Omental fat pad (tissue), 4 donors: ENCODE measurements around the gene NFIA. TPM values are rescaled to one million over a fixed set of nuclear protein-coding genes. Genes with fewer than 3 reads are reported as not detected.
"Not testable (repeated sequence)": the region's sequence is repeated elsewhere in the genome, so short reads cannot be mapped to it uniquely, and the experiment has no call there.

Experiments
- ATAC-seq: fragments of 150-250 bp; one replicate; pipeline ENCODE4 v1.9.1; 2016; ENCODE audit warnings: mild to moderate bottlenecking, moderate library complexity; ENCODE audit not compliant: low FRiP score
- DNase-seq: peaks from one replicate; pipeline ENCODE4 v3.0.0-alpha.2; 2019; ENCODE audit warnings: low spot score
- CTCF ChIP-seq, 3 donors: fragments of 450-650 bp; IDR thresholded peaks; one replicate each; pipeline ENCODE4 v1.5.1; 2016 to 2017; ENCODE audit warnings: antibody characterized with exemption in 3 of 3, mild to moderate bottlenecking in 3 of 3, moderate library complexity in 2 of 3
- total RNA-seq, 4 donors: library from RNA; depleted of rRNA; stranded (reverse); fragments of >200 nt; gene quantifications; one replicate each; pipeline ENCODE4 v1.1.0, GENCODE V29; 2016

The NFIA gene
- total RNA-seq, 4 donors from 2014 or later, result 61.1 to 159 (median 77.5) TPM

GRCh38 chr1:61122389-61122788, 40.0 kb downstream of the NFIA start:
- ATAC-seq, result no peak
- TF ChIP-seq CTCF (IDR thresholded peaks at IDR 0.05), result no peak
- no peak for DNase-seq

- DNase-seq (no peak), ATAC-seq (no peak)
- TF ChIP-seq CTCF (IDR thresholded peaks at IDR 0.05), result no peak
Observed at GRCh38 chr1:61123326-61123725, 41.0 kb downstream of the NFIA start.

- ATAC-seq (no peak), DNase-seq (no peak)
Observed at GRCh38 chr1:61124078-61124477, 41.7 kb downstream of the NFIA start.

GRCh38 chr1:61124696-61125095, 42.3 kb downstream of the NFIA start:
- ATAC-seq, result no peak
- no peak for TF ChIP-seq CTCF (IDR thresholded peaks at IDR 0.05)
- DNase-seq, result no peak

More at GRCh38 chr1:61124078-61124477, 41.7 kb downstream of the NFIA start:
- no peak for TF ChIP-seq CTCF (IDR thresholded peaks at IDR 0.05)

GRCh38 chr1:61125263-61125662, 42.9 kb downstream of the NFIA start:
- ATAC-seq, result no peak
- no peak for TF ChIP-seq CTCF (IDR thresholded peaks at IDR 0.05)
- DNase-seq, result no peak

GRCh38 chr1:61125895-61126294, 43.5 kb downstream of the NFIA start:
- DNase-seq (no peak), ATAC-seq (no peak)
- no peak for TF ChIP-seq CTCF (IDR thresholded peaks at IDR 0.05)

GRCh38 chr1:61126843-61127242, 44.5 kb downstream of the NFIA start:
- not testable (repeated sequence) for ATAC-seq, DNase-seq
